Measurements from ENCODE around the gene PTPRN2. TPM values are rescaled to one million over a fixed set of nuclear protein-coding genes. Genes with fewer than 3 reads are reported as not detected.
"Not testable (repeated sequence)": the region's sequence is repeated elsewhere in the genome, so short reads cannot be mapped to it uniquely, and the experiment has no call there.

The PTPRN2 gene
- total and polyA plus RNA-seq, 8 donors, result 12.2 to 49.2 (median 31.8) TPM

GRCh38 chr7:158301207-158301606 is 286.4 kb downstream of the PTPRN2 start:
- Histone ChIP-seq H3K4me3 (no peak overlapping the region), H3K27ac (no peak overlapping the region), H3K27me3 (no peaks in the 10 kb centered on the region), H3K4me1 (no peaks in the 10 kb centered on the region), H3K36me3 (no peaks in the 10 kb centered on the region), H3K9me3 (no peaks in the 10 kb centered on the region)
- FAIRE-seq (no peak), DNase-seq (no peak), ATAC-seq (no peak)
- intact Hi-C loops (cut with DNase I), result no loop called here
- TF ChIP-seq, protein P1, sequence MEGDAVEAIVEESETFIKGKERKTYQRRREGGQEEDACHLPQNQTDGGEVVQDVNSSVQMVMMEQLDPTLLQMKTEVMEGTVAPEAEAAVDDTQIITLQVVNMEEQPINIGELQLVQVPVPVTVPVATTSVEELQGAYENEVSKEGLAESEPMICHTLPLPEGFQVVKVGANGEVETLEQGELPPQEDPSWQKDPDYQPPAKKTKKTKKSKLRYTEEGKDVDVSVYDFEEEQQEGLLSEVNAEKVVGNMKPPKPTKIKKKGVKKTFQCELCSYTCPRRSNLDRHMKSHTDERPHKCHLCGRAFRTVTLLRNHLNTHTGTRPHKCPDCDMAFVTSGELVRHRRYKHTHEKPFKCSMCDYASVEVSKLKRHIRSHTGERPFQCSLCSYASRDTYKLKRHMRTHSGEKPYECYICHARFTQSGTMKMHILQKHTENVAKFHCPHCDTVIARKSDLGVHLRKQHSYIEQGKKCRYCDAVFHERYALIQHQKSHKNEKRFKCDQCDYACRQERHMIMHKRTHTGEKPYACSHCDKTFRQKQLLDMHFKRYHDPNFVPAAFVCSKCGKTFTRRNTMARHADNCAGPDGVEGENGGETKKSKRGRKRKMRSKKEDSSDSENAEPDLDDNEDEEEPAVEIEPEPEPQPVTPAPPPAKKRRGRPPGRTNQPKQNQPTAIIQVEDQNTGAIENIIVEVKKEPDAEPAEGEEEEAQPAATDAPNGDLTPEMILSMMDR (IDR thresholded peaks at IDR 0.05), result no peak
- 81% methylated on average over 10 of the region's 10 CpGs for WGBS, 2 donors

DNA sequence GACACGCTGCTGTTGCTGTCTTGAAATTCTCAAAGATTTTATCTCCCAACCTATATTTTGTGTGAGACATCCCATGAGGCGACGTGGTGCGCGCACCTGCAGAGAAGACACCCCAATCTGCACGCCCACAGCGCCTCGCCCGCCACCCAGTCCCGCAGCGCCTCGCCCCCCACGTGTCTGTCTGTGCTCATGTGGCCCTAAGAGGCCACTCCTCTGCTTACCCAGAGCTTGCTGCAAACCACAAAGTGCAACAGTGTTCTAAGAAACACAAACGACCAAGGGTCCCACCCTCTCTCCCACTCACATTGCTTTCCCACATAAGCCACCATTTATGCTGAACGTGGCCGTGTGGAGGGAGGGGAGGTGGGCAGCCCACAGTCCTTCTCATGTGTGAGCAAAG is 287.2 kb downstream of the PTPRN2 start:
- Histone ChIP-seq H3K27me3 (no peaks in the 10 kb centered on the region), H3K4me1 (no peaks in the 10 kb centered on the region), H3K36me3 (no peaks in the 10 kb centered on the region), H3K27ac (no peak overlapping the region), H3K4me3 (no peak overlapping the region), H3K9me3 (no peaks in the 10 kb centered on the region)
- DNase-seq, result no peak
- intact Hi-C loops (cut with DNase I), result no loop called here
- WGBS, 2 donors, result 88 to 90% methylated on average over 16 of the region's 16 CpGs
- no peak for FAIRE-seq
- TF ChIP-seq, protein P1 (IDR thresholded peaks at IDR 0.05), result no peak
- ATAC-seq, result no peak

DNA sequence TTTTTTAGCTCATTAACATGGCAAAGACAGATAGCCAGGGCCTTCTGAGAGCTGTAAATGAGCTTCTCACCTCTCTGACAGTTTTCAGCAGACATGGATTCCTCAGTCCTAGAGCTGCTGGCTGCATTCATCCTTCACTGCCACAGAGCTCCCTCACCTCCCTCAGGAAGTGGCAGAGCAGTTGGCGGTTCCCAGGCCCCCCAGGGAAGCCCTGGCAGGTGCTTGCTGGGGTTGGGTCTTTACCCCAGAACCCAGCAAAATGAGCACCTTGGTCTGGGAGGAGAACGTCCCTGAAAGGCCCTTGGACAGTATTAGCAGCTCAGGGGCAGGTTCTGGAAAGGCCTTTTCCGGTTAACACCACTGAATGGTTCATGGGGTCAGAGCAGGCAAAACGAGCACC is 288.0 kb downstream of the PTPRN2 start:
- Histone ChIP-seq H3K4me1 (no peaks in the 10 kb centered on the region), H3K36me3 (no peaks in the 10 kb centered on the region), H3K27ac (no peak overlapping the region), H3K4me3 (no peak overlapping the region), H3K27me3 (no peaks in the 10 kb centered on the region), H3K9me3 (no peaks in the 10 kb centered on the region)
- DNase-seq, result no peak
- TF ChIP-seq, protein P1 (IDR thresholded peaks at IDR 0.05), result no peak
- FAIRE-seq, result no peak
- WGBS, 2 donors, result 66 to 80% methylated on average over 4 of the region's 4 CpGs
- intact Hi-C loops (cut with DNase I), result no loop called here
- no peak for ATAC-seq

GRCh38 chr7:158296798-158297104 is 290.9 kb downstream of the PTPRN2 start:
- 92 to 94% methylated on average over 7 of the region's 7 CpGs for WGBS, 2 donors
- intact Hi-C loops (cut with DNase I), result no loop called here
- no peaks in the 10 kb centered on the region for H3K36me3 ChIP-seq
- TF ChIP-seq, protein P1 (IDR thresholded peaks at IDR 0.05), result no peak
- no peak for ATAC-seq
- no peaks in the 10 kb centered on the region for H3K4me1 ChIP-seq
- H3K27me3 ChIP-seq, result no peaks in the 10 kb centered on the region
- H3K27ac ChIP-seq, result no peak overlapping the region
- no peak for DNase-seq
- no peak overlapping the region for H3K4me3 ChIP-seq
- FAIRE-seq, result no peak
- H3K9me3 ChIP-seq, result no peaks in the 10 kb centered on the region

DNA sequence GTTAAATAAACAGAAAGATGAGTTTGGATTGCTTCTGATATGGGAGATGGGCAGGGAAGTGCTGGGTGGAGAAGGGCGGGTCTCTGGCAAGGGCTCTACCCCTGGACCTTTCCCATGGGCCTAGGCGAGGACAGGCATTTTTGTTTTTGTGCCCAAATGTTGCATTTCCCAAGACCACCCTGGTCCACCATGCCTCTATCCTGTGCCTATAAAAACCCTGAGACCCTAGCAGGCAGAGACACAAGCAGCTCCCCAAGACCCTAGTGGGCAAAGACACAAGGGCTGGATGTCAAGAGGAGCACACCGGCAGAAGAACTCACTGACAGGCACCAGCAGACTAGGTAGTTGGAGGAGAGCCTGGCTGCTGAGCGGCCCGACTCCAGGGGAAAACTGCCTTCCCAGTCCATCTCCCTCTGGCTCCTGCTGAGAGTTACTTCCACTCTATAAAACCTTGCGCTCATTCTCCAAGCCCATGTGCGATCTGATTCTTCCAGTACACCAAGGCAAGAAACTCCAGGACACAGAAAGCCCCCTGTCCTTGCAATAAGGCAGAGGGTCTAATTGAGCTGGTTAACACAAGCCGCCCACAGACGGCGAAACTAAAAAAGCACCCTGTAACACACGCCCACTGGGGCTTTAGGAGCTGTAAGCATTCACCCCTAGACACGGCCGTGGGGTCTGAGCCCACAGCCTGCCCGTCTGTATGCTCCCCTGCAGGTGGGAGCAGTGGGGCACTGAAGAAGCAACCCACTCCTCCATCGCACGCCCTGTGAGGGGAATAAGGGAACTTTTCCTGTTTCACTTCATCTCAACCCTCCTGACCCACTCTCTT is 291.4 kb downstream of the PTPRN2 start:
- TF ChIP-seq, protein P1 (IDR thresholded peaks at IDR 0.05), result no peak
- 90 to 94% methylated on average over 16 of the region's 16 CpGs for WGBS, 2 donors
- Histone ChIP-seq H3K27ac (no peak overlapping the region), H3K27me3 (no peaks in the 10 kb centered on the region), H3K36me3 (no peaks in the 10 kb centered on the region), H3K4me1 (no peaks in the 10 kb centered on the region), H3K9me3 (no peaks in the 10 kb centered on the region), H3K4me3 (no peak overlapping the region)
- FAIRE-seq (no peak), DNase-seq (no peak), ATAC-seq (no peak)
- intact Hi-C loops (cut with DNase I), result no loop called here

GRCh38 chr7:158294468-158295215 is 293.0 kb downstream of the PTPRN2 start:
- WGBS, 2 donors, result 96 to 97% methylated on average over 29 of the region's 29 CpGs
- intact Hi-C loops (cut with DNase I); H3K4me3 ChIP-seq; H3K27ac ChIP-seq; H3K9me3 ChIP-seq; H3K27me3 ChIP-seq; H3K36me3 ChIP-seq; FAIRE-seq; DNase-seq; H3K4me1 ChIP-seq; ATAC-seq: not testable (repeated sequence)
